Stromal cell of bone marrow (primary cell): ENCODE measurements around the gene GALM.
"Not testable (repeated sequence)": the region's sequence is repeated elsewhere in the genome, so short reads cannot be mapped to it uniquely, and the experiment has no call there.

Experiments
- DNase-seq: peaks from one replicate; pipeline ENCODE4 v3.0.0-alpha.2; 2012; ENCODE audit warnings: low read depth

GALM gene

GRCh38 chr2:38650012-38650411 is 15.9 kb upstream of the GALM start:
- no peak for DNase-seq

GRCh38 chr2:38650717-38651116 is 15.2 kb upstream of the GALM start:
- no peak for DNase-seq

GRCh38 chr2:38652431-38653273 is 13.3 kb upstream of the GALM start:
- DNase-seq: no peak

GRCh38 chr2:38653380-38653714 is 12.6 kb upstream of the GALM start:
- no peak for DNase-seq

GRCh38 chr2:38653715-38654527 is 12.0 kb upstream of the GALM start:
- DNase-seq: no peak

GRCh38 chr2:38654528-38655381 is 11.2 kb upstream of the GALM start:
- no peak for DNase-seq

GRCh38 chr2:38655441-38655840 is 10.5 kb upstream of the GALM start:
- no peak for DNase-seq

GRCh38 chr2:38656866-38657480 is 8.9 kb upstream of the GALM start:
- no peak for DNase-seq

GRCh38 chr2:38658613-38659012 is 7.3 kb upstream of the GALM start:
- DNase-seq: no peak

GRCh38 chr2:38659115-38659514 is 6.8 kb upstream of the GALM start:
- DNase-seq: no peak

- DNase-seq: no peak
Observed at GRCh38 chr2:38660282-38660681, 5.6 kb upstream of the GALM start.

GRCh38 chr2:38661306-38661705 is 4.6 kb upstream of the GALM start:
- no peak for DNase-seq

GRCh38 chr2:38666556-38666910 is 619 bp downstream of the GALM start:
- no peak for DNase-seq

GRCh38 chr2:38668092-38668491 is 2.2 kb downstream of the GALM start:
- no peak for DNase-seq

GRCh38 chr2:38668779-38669479 is 3.0 kb downstream of the GALM start:
- DNase-seq: no peak

GRCh38 chr2:38671303-38671702 is 5.4 kb downstream of the GALM start:
- no peak for DNase-seq

- DNase-seq: no peak
Observed at GRCh38 chr2:38671946-38672345, 6.0 kb downstream of the GALM start.

- no peak for DNase-seq
Observed at GRCh38 chr2:38672445-38673391, 6.8 kb downstream of the GALM start.

GRCh38 chr2:38676681-38677080 is 10.8 kb downstream of the GALM start:
- DNase-seq: no peak

- DNase-seq: not testable (repeated sequence)
Observed at GRCh38 chr2:38680868-38681267, 15.0 kb downstream of the GALM start.
